ENCODE data around the gene KRTAP12-1. TPM values are rescaled to one million over a fixed set of nuclear protein-coding genes. Genes with fewer than 3 reads are reported as not detected.
"Not testable (repeated sequence)": the region's sequence is repeated elsewhere in the genome, so short reads cannot be mapped to it uniquely, and the experiment has no call there.

The KRTAP12-1 gene
- total and polyA plus RNA-seq, 2 donors: not detected

DNA sequence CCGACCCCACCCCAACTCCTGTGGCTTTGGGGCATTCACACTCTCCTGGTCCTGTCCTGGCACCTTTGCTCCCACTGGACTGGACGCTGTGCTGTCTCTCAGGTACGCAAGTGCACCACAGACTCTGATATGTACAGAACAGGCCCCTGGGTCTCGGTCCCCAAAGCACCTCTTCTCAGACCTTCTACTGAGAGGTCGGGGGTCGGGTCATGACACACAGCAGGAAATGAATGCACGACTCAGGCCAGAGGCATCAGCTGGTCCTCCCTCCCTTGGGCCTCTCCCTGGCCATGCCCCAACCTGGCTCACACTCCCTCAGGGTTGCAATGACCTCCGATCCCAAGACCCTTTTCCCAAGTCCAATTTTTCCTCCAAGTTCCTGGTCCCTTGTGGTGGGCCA lies 13.2 kb upstream of the KRTAP12-1 start:
- no peak overlapping the region for H3K27ac ChIP-seq (ENCODE audit: low read depth in 1 of 2, low read length in 1 of 2)
- no peak for DNase-seq (ENCODE audit: low read depth in 6 of 9, low spot score in 9 of 9)
- H3K36me3 ChIP-seq (ENCODE audit: control insufficient read depth in 2 of 2, insufficient read depth in 2 of 2, low read length in 1 of 2): no peaks in the 10 kb centered on the region
- H3K4me1 ChIP-seq (ENCODE audit: control insufficient read depth in 2 of 2, insufficient read depth in 2 of 2, low read length in 2 of 2): no peaks in the 10 kb centered on the region
- 76% methylated on average over 8 of the region's 8 CpGs for WGBS
- no peaks in the 10 kb centered on the region for H3K9me3 ChIP-seq (ENCODE audit: control insufficient read depth in 2 of 2, insufficient read depth in 1 of 2, low read length in 1 of 2)
- H3K4me3 ChIP-seq (ENCODE audit: low read length in 2 of 2): no peak overlapping the region
- peaks cover 4 to 40% of the 10 kb centered on the region in 2 donors for H3K27me3 ChIP-seq (ENCODE audit: control insufficient read depth in 2 of 2, insufficient read depth in 1 of 2, low read length in 1 of 2)

DNA sequence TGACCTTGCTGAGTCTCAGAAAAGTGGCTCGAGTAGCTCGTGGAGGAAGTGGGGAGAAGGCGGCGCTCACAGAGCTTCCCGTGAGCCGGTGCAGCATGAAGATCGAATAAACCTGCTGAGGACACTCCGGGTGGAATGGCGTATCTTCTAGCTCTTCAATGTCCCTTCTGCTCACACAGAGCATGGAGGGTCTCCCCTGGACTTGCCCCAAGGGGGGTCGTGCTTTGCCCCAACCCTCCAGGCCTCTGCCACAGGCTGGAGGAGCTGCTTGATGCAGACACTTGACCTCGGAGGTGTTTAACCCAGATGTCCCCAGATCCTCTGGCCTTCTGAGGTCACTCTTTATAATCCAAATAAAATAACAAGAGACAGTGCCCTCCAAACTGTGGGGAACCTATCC lies 12.8 kb upstream of the KRTAP12-1 start:
- H3K4me1 ChIP-seq (ENCODE audit: control insufficient read depth in 2 of 2, insufficient read depth in 2 of 2, low read length in 2 of 2): no peaks in the 10 kb centered on the region
- WGBS: 74% methylated on average over 11 of the region's 11 CpGs
- peaks cover 4 to 36% of the 10 kb centered on the region in 2 donors for H3K27me3 ChIP-seq (ENCODE audit: control insufficient read depth in 2 of 2, insufficient read depth in 1 of 2, low read length in 1 of 2)
- H3K36me3 ChIP-seq (ENCODE audit: control insufficient read depth in 2 of 2, insufficient read depth in 2 of 2, low read length in 1 of 2): no peaks in the 10 kb centered on the region
- DNase-seq (ENCODE audit: low read depth in 6 of 9, low spot score in 9 of 9): no peak
- no peaks in the 10 kb centered on the region for H3K9me3 ChIP-seq (ENCODE audit: control insufficient read depth in 2 of 2, insufficient read depth in 1 of 2, low read length in 1 of 2)
- no peak overlapping the region for H3K27ac ChIP-seq (ENCODE audit: low read depth in 1 of 2, low read length in 1 of 2)
- H3K4me3 ChIP-seq (ENCODE audit: low read length in 2 of 2): no peak overlapping the region

DNA sequence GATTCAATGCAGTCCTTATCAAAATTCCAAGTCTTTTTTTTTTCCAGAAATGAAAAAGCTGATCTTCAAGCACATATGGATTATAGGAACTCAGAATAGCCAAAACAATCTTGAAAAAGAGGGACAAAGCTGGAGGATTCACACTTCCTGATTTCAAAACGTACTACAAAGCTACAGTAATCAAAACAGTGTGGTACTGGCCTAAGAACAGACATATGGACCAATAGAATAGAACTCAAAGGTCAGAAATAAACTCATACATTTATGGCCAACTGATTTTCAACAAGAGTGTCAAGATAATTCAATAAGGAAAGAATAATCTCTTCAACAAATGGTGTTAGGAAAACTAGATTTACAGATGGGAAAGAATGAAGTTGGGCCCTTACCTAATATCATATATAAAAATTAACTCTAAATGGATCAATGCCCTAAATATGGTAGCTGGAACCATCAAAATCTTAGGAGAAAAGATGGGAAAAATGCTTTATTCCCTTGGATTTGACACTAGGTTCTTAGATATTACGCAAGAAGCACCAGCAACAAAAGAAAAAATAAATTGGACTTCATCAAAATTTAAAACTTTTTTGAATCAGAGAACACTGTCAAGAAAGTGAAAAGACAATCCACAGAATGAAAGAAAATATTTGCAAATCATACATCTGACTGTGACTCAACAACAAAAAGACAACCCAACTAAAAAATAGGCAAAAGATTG lies 11.0 kb upstream of the KRTAP12-1 start:
- Histone ChIP-seq H3K4me1 (ENCODE audit: control insufficient read depth in 2 of 2, insufficient read depth in 2 of 2, low read length in 2 of 2) (no peaks in the 10 kb centered on the region), H3K27ac (ENCODE audit: low read depth in 1 of 2, low read length in 1 of 2) (no peak overlapping the region), H3K36me3 (ENCODE audit: control insufficient read depth in 2 of 2, insufficient read depth in 2 of 2, low read length in 1 of 2) (no peaks in the 10 kb centered on the region), H3K9me3 (ENCODE audit: control insufficient read depth in 2 of 2, insufficient read depth in 1 of 2, low read length in 1 of 2) (no peaks in the 10 kb centered on the region), H3K4me3 (ENCODE audit: low read length in 2 of 2) (no peak overlapping the region), H3K27me3 (ENCODE audit: control insufficient read depth in 2 of 2, insufficient read depth in 1 of 2, low read length in 1 of 2) (peaks cover 3 to 21% of the 10 kb centered on the region in 2 donors)
- no peak for DNase-seq (ENCODE audit: low read depth in 6 of 9, low spot score in 9 of 9)
- 49% methylated on average over 2 of the region's 2 CpGs for WGBS

DNA sequence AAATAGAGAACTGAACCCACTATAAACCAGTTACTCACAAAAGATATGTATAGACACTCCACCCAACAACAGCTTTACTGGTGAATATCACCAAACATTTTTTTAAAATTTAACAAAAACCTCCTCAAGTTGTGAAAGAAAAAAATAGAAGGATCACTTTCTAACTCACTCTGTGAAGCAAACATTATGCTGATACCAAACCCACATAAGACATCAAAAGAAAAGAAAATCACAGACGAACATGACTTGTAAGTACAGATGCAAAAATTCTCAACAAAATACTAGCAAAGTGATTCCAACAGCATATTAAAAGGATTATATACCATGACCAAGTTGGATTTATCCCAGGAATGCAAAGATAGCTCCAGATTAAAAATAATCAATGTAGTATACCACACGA lies 9.7 kb upstream of the KRTAP12-1 start:
- H3K27ac ChIP-seq (ENCODE audit: low read depth in 1 of 2, low read length in 1 of 2): no peak overlapping the region
- peaks cover 0 to 3% of the 10 kb centered on the region in 2 donors for H3K4me1 ChIP-seq (ENCODE audit: control insufficient read depth in 2 of 2, insufficient read depth in 2 of 2, low read length in 2 of 2)
- 82% methylated on average over 2 of the region's 2 CpGs for WGBS
- no peak for DNase-seq (ENCODE audit: low read depth in 6 of 9, low spot score in 9 of 9)
- no peaks in the 10 kb centered on the region for H3K36me3 ChIP-seq (ENCODE audit: control insufficient read depth in 2 of 2, insufficient read depth in 2 of 2, low read length in 1 of 2)
- peaks cover 0 to 14% of the 10 kb centered on the region in 2 donors for H3K27me3 ChIP-seq (ENCODE audit: control insufficient read depth in 2 of 2, insufficient read depth in 1 of 2, low read length in 1 of 2)
- H3K4me3 ChIP-seq (ENCODE audit: low read length in 2 of 2): no peak overlapping the region
- peaks cover 0 to 1% of the 10 kb centered on the region in 2 donors for H3K9me3 ChIP-seq (ENCODE audit: control insufficient read depth in 2 of 2, insufficient read depth in 1 of 2, low read length in 1 of 2)

DNA sequence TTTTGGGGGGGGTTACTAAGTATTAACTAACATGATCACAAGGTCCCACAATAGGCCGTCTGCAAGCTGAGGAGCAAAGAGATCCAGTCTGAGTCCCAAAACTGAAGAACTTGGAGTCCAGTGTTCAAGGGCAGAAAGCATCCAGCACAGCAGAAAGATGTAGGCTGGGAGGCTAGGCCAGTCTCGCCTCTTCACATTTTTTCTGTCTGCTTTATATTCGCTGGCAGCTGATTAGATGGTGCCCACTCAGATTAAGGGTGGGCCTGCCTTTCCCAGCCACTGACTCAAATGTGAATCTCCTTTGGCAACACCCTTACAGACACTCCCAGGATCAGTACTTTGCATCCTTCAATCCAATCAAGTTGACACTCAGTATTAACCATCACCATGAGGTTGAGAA lies 7.8 kb upstream of the KRTAP12-1 start:
- peaks cover 0 to 10% of the 10 kb centered on the region in 2 donors for H3K27me3 ChIP-seq (ENCODE audit: control insufficient read depth in 2 of 2, insufficient read depth in 1 of 2, low read length in 1 of 2)
- H3K9me3 ChIP-seq (ENCODE audit: control insufficient read depth in 2 of 2, insufficient read depth in 1 of 2, low read length in 1 of 2); DNase-seq (ENCODE audit: low read depth in 6 of 9, low spot score in 9 of 9); H3K27ac ChIP-seq (ENCODE audit: low read depth in 1 of 2, low read length in 1 of 2); H3K36me3 ChIP-seq (ENCODE audit: control insufficient read depth in 2 of 2, insufficient read depth in 2 of 2, low read length in 1 of 2); H3K4me1 ChIP-seq (ENCODE audit: control insufficient read depth in 2 of 2, insufficient read depth in 2 of 2, low read length in 2 of 2); H3K4me3 ChIP-seq (ENCODE audit: low read length in 2 of 2): not testable (repeated sequence)
- over 99% methylated on average over 3 of the region's 3 CpGs for WGBS

DNA sequence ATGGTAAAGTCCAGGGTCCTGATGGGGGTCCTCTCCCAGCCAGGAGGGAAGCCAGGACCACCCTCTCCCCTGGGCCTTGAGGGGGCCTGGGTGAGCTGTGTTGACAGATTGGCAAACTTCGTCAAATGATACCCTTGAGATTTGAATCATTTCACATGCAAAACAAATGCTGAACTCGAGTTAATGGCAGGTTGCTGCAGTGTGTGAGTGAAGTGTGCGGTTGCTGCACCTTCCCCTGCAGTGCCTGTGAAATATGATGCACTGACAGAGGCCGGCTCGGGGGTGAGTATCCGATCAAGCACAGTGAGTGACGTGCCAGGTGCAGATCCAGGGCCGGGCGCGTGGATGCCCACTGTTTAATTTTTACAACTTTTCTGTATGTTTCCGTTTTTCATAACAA lies 5.7 kb upstream of the KRTAP12-1 start:
- Histone ChIP-seq H3K36me3 (ENCODE audit: control insufficient read depth in 2 of 2, insufficient read depth in 2 of 2, low read length in 1 of 2) (no peaks in the 10 kb centered on the region), H3K9me3 (ENCODE audit: control insufficient read depth in 2 of 2, insufficient read depth in 1 of 2, low read length in 1 of 2) (peaks cover 0 to 1% of the 10 kb centered on the region in 2 donors), H3K27ac (ENCODE audit: low read depth in 1 of 2, low read length in 1 of 2) (no peak overlapping the region), H3K27me3 (ENCODE audit: control insufficient read depth in 2 of 2, insufficient read depth in 1 of 2, low read length in 1 of 2) (peaks cover 0 to 10% of the 10 kb centered on the region in 2 donors), H3K4me1 (ENCODE audit: control insufficient read depth in 2 of 2, insufficient read depth in 2 of 2, low read length in 2 of 2) (peaks cover 0 to 3% of the 10 kb centered on the region in 2 donors), H3K4me3 (ENCODE audit: low read length in 2 of 2) (no peak overlapping the region)
- DNase-seq (ENCODE audit: low read depth in 6 of 9, low spot score in 9 of 9): no peak
- WGBS: 88% methylated on average over 11 of the region's 11 CpGs

DNA sequence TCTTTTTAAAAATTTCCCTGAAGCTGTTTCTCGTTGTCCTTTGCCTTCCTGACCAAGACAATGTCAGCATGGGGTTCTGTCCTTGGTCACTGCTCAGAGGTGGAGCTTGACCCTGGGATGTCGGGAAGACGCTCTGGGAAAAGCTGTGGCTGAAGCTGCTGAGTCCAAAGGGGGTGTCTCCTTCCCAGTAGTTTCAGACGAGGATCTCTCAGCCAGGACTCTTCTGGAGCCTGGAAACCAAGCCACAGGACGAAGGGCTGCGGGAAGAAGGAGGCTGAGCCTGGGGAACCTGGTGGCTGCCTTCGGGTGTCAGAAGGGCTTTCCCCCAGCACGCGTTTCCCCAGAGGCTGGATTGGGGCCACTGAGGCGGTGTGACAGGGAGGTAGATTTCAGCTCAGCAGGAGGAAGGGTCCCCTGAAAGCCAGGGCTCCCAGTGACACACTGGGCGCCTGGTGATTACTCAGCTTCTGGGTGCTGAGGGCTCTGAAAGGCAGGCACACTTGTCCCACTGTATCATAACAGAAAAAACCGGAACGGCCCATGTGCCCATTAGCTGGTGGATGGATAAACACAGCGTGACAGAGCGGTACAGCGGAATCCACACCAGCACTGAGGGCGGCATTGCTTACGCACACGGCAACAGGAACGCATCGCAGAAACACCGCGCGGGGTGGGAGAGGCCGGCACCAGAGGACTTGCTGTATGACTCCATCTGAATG lies 5.0 kb upstream of the KRTAP12-1 start:
- Histone ChIP-seq H3K27ac (ENCODE audit: low read depth in 1 of 2, low read length in 1 of 2) (no peak overlapping the region), H3K27me3 (ENCODE audit: control insufficient read depth in 2 of 2, insufficient read depth in 1 of 2, low read length in 1 of 2) (peaks cover 0 to 10% of the 10 kb centered on the region in 2 donors), H3K36me3 (ENCODE audit: control insufficient read depth in 2 of 2, insufficient read depth in 2 of 2, low read length in 1 of 2) (no peaks in the 10 kb centered on the region), H3K4me1 (ENCODE audit: control insufficient read depth in 2 of 2, insufficient read depth in 2 of 2, low read length in 2 of 2) (peaks cover 0 to 3% of the 10 kb centered on the region in 2 donors), H3K4me3 (ENCODE audit: low read length in 2 of 2) (no peak overlapping the region), H3K9me3 (ENCODE audit: control insufficient read depth in 2 of 2, insufficient read depth in 1 of 2, low read length in 1 of 2) (peaks cover 0 to 1% of the 10 kb centered on the region in 2 donors)
- 90% methylated on average over 25 of the region's 25 CpGs for WGBS
- DNase-seq (ENCODE audit: low read depth in 6 of 9, low spot score in 9 of 9): no peak

DNA sequence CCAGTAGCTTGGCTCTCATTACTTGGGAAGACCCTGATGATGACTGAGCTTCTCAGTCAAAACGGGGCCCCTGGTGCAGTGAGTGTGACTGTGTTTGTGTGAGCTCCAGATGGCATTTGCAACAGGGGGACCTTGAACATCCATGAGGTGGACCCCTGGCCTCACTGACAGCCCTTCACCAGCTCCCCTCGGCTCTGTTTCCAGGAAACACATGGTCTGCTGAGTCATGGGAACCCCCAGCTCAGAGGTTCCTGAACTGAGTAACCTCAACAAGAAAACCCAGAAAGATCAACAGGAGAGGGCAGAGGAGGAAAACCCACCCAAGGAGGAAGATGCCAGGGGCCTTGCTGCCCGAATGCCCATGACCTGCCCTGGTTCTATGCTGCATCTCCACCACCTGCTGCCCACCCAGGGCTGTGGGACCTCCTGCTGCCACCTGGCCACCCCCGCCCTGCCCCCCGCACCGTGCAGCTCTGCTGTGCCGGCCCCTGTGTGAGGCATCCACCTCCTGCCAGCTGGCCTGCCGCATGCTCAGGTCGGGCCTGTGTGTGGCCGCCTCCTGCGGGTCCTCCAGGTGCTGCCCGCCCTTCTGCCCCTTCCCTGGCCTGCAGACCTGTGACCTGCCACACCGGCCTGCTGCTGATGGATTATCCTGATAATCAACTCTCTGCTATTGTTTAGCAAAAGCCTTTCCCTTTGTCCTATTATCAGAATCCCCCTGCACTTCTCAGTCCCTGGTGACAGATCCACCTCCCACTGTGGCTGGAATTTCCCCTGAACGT lies 4.2 kb upstream of the KRTAP12-1 start:
- Histone ChIP-seq H3K4me1 (ENCODE audit: control insufficient read depth in 2 of 2, insufficient read depth in 2 of 2, low read length in 2 of 2) (peaks cover 0 to 3% of the 10 kb centered on the region in 2 donors), H3K36me3 (ENCODE audit: control insufficient read depth in 2 of 2, insufficient read depth in 2 of 2, low read length in 1 of 2) (no peaks in the 10 kb centered on the region), H3K27ac (ENCODE audit: low read depth in 1 of 2, low read length in 1 of 2) (no peak overlapping the region), H3K27me3 (ENCODE audit: control insufficient read depth in 2 of 2, insufficient read depth in 1 of 2, low read length in 1 of 2) (peaks cover 0 to 10% of the 10 kb centered on the region in 2 donors), H3K4me3 (ENCODE audit: low read length in 2 of 2) (no peak overlapping the region), H3K9me3 (ENCODE audit: control insufficient read depth in 2 of 2, insufficient read depth in 1 of 2, low read length in 1 of 2) (peaks cover 0 to 1% of the 10 kb centered on the region in 2 donors)
- WGBS: 27% methylated on average over 14 of the region's 14 CpGs
- no peak for DNase-seq (ENCODE audit: low read depth in 6 of 9, low spot score in 9 of 9)

DNA sequence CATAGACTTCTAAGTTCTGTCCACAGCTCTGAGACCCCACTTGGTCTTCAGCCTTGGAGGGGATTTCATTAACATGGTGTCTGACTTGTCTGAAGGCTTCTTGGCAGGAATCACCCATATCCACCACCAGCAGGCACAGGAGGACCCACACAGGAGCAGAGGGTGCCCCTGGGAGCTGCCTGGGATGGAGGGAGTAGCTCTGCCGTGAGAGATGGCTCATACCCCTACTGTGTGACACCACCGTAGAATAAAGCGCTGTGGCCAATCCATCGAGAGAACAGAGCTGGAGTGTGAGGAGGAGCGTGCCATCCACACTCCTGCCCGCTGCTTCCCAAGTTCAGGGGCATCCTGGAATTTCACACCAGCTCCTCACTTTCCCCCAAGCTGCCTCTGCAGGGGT lies 3.1 kb upstream of the KRTAP12-1 start:
- H3K27ac ChIP-seq (ENCODE audit: low read depth in 1 of 2, low read length in 1 of 2); H3K9me3 ChIP-seq (ENCODE audit: control insufficient read depth in 2 of 2, insufficient read depth in 1 of 2, low read length in 1 of 2); H3K4me1 ChIP-seq (ENCODE audit: control insufficient read depth in 2 of 2, insufficient read depth in 2 of 2, low read length in 2 of 2); H3K36me3 ChIP-seq (ENCODE audit: control insufficient read depth in 2 of 2, insufficient read depth in 2 of 2, low read length in 1 of 2); DNase-seq (ENCODE audit: low read depth in 6 of 9, low spot score in 9 of 9); H3K4me3 ChIP-seq (ENCODE audit: low read length in 2 of 2): not testable (repeated sequence)
- 96% methylated on average over 6 of the region's 6 CpGs for WGBS
- peaks cover 0 to 10% of the 10 kb centered on the region in 2 donors for H3K27me3 ChIP-seq (ENCODE audit: control insufficient read depth in 2 of 2, insufficient read depth in 1 of 2, low read length in 1 of 2)
